ENCODE results near the gene PTPRE.

PTPRE gene

DNA sequence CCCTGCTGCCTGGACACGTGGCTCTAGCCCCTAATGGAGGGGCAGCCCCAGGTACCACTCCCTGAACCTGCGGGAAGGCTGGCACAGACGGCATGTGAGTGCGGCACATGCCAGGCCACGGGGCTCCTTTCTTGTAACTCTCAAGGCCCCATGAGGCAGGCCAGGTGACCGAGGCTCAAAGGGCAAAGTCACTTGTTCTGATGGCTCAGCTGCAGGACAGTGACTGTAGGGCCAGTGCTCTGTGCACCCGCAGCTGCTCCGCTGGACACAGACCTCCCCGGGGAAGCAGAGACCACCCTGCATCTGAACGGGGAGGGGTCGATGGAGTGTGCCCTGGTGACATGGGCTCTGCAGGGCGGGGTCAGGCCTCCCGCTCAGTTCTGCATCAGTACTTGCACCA is 55.3 kb downstream of the PTPRE start:
- TF ChIP-seq TAF1 (IDR thresholded peaks at IDR 0.05; ENCODE audit: borderline replicate concordance, insufficient read depth, low read length) (no peak), POLR2AphosphoS5 (IDR thresholded peaks at IDR 0.05; ENCODE audit: low read depth, low read length) (no peak), SIN3A (IDR thresholded peaks at IDR 0.05; ENCODE audit: borderline replicate concordance, insufficient read depth, low read length) (no peak), FOXP2 (optimal IDR thresholded peaks at IDR 0.05; ENCODE audit: borderline replicate concordance, extremely low read depth, extremely low read length, insufficient read depth) (no peak)
- TF ChIP-seq, protein P1, sequence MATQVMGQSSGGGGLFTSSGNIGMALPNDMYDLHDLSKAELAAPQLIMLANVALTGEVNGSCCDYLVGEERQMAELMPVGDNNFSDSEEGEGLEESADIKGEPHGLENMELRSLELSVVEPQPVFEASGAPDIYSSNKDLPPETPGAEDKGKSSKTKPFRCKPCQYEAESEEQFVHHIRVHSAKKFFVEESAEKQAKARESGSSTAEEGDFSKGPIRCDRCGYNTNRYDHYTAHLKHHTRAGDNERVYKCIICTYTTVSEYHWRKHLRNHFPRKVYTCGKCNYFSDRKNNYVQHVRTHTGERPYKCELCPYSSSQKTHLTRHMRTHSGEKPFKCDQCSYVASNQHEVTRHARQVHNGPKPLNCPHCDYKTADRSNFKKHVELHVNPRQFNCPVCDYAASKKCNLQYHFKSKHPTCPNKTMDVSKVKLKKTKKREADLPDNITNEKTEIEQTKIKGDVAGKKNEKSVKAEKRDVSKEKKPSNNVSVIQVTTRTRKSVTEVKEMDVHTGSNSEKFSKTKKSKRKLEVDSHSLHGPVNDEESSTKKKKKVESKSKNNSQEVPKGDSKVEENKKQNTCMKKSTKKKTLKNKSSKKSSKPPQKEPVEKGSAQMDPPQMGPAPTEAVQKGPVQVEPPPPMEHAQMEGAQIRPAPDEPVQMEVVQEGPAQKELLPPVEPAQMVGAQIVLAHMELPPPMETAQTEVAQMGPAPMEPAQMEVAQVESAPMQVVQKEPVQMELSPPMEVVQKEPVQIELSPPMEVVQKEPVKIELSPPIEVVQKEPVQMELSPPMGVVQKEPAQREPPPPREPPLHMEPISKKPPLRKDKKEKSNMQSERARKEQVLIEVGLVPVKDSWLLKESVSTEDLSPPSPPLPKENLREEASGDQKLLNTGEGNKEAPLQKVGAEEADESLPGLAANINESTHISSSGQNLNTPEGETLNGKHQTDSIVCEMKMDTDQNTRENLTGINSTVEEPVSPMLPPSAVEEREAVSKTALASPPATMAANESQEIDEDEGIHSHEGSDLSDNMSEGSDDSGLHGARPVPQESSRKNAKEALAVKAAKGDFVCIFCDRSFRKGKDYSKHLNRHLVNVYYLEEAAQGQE (IDR thresholded peaks at IDR 0.05; ENCODE audit: insufficient read depth in 1 of 2, low read depth in 2 of 2, low read length in 2 of 2), result no peak

DNA sequence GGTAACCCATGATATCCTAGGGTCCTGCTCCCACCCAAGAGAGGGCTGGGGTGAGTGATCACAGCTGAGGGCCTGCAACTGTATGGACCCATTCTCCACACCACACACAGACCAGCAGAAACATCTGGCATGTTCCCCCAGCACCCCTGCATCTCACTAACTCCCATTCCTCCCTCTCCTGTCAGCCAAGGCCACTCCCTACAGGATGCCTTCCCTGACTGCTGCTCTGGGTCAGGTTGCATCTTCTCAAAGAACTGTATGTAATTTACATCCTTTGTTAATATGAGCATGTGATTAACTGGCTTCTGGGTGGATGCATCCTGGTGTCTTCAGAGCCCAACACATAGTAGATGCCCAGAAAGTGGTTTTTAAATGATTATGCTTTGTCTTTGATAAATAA is 56.2 kb downstream of the PTPRE start:
- TF ChIP-seq POLR2AphosphoS5 (IDR thresholded peaks at IDR 0.05; ENCODE audit: low read depth, low read length), result no peak
- TF ChIP-seq SIN3A (IDR thresholded peaks at IDR 0.05; ENCODE audit: borderline replicate concordance, insufficient read depth, low read length), result no peak
- TF ChIP-seq, protein P1 (IDR thresholded peaks at IDR 0.05; ENCODE audit: insufficient read depth in 1 of 2, low read depth in 2 of 2, low read length in 2 of 2), result no peak
- TF ChIP-seq TAF1 (IDR thresholded peaks at IDR 0.05; ENCODE audit: borderline replicate concordance, insufficient read depth, low read length), result no peak
- no peak for TF ChIP-seq FOXP2 (optimal IDR thresholded peaks at IDR 0.05; ENCODE audit: borderline replicate concordance, extremely low read depth, extremely low read length, insufficient read depth)

DNA sequence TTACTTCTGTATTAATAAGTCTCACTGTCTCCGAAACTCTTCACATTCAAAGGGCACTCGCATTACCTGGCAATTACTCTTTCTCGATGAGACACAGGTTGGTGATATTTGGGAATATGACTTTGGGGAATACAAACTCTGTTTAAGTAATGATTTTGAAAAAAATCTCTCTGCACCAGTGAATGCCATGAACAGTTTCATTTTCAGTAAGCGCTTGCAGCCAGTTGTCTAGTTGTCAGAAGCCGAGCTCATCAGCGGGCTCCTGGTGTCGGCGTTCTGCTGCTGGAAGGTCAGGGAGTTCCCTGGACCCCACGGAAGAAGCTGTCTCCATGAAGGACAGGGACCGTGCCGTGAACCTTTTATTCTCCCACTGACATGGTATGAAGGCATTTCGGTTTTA is 57.7 kb downstream of the PTPRE start:
- TF ChIP-seq POLR2AphosphoS5 (IDR thresholded peaks at IDR 0.05; ENCODE audit: low read depth, low read length), result no peak
- TF ChIP-seq, protein P1 (IDR thresholded peaks at IDR 0.05; ENCODE audit: insufficient read depth in 1 of 2, low read depth in 2 of 2, low read length in 2 of 2), result no peak
- no peak for TF ChIP-seq SIN3A (IDR thresholded peaks at IDR 0.05; ENCODE audit: borderline replicate concordance, insufficient read depth, low read length)
- TF ChIP-seq FOXP2 (optimal IDR thresholded peaks at IDR 0.05; ENCODE audit: borderline replicate concordance, extremely low read depth, extremely low read length, insufficient read depth), result no peak
- TF ChIP-seq TAF1 (IDR thresholded peaks at IDR 0.05; ENCODE audit: borderline replicate concordance, insufficient read depth, low read length), result no peak

DNA sequence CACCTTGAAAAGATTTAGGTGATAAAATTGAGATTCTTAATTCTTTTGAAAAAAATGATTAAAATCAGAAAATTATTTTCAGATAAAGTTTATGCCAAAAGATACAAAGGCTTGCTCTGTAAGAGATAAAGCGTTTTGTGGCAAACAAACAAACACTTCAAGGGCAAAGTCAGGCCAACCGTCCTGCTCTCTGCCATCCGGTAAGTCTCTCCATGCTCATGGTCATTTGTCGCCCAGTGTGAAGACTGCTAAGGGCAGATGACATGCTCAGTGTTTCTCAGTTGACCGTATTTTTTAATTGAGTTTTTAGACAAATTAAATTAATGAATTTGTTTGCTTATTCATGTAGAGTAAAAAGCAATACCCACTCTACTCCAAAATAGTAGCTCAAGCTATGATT is 60.0 kb downstream of the PTPRE start:
- TF ChIP-seq TAF1 (IDR thresholded peaks at IDR 0.05; ENCODE audit: borderline replicate concordance, insufficient read depth, low read length), result no peak
- TF ChIP-seq, protein P1 (IDR thresholded peaks at IDR 0.05; ENCODE audit: insufficient read depth in 1 of 2, low read depth in 2 of 2, low read length in 2 of 2), result no peak
- no peak for TF ChIP-seq FOXP2 (optimal IDR thresholded peaks at IDR 0.05; ENCODE audit: borderline replicate concordance, extremely low read depth, extremely low read length, insufficient read depth)
- TF ChIP-seq SIN3A (IDR thresholded peaks at IDR 0.05; ENCODE audit: borderline replicate concordance, insufficient read depth, low read length), result no peak
- TF ChIP-seq POLR2AphosphoS5 (IDR thresholded peaks at IDR 0.05; ENCODE audit: low read depth, low read length), result no peak

DNA sequence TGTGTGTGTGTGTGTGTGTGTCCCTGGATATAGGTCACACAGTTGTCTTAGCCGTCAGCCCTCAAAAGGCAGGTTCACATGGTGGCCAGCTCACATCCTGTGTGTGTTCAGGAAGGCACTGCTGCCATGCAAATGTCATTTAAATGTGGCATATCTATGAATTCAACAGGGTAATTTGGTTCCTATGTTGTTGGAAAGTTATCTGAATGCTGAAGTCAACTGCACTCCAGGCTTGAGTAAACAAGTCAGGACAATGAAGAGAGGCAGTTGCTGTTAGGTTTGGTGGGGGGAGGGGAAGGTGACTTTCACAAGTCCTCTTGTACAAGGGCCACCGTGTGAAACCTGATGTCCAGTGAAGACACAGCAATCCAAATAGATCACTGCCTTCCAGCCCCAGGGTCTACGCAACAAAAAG is 61.1 kb downstream of the PTPRE start:
- TF ChIP-seq TAF1 (IDR thresholded peaks at IDR 0.05; ENCODE audit: borderline replicate concordance, insufficient read depth, low read length) (no peak), POLR2AphosphoS5 (IDR thresholded peaks at IDR 0.05; ENCODE audit: low read depth, low read length) (no peak), SIN3A (IDR thresholded peaks at IDR 0.05; ENCODE audit: borderline replicate concordance, insufficient read depth, low read length) (no peak), FOXP2 (optimal IDR thresholded peaks at IDR 0.05; ENCODE audit: borderline replicate concordance, extremely low read depth, extremely low read length, insufficient read depth) (no peak)
- TF ChIP-seq, protein P1 (IDR thresholded peaks at IDR 0.05; ENCODE audit: insufficient read depth in 1 of 2, low read depth in 2 of 2, low read length in 2 of 2), result no peak

Data from PFSK-1 (cell line).